Mesodermal cell (in vitro differentiated cells): ENCODE data around the gene SHISA8. TPM values are rescaled to one million over a fixed set of nuclear protein-coding genes. Genes with fewer than 3 reads are reported as not detected.
"Not testable (repeated sequence)": the region's sequence is repeated elsewhere in the genome, so short reads cannot be mapped to it uniquely, and the experiment has no call there.

Source experiments
- H3K27ac ChIP-seq: 2 replicates; pipeline ENCODE4 v1.7.0; 2013; ENCODE audit warnings: mild to moderate bottlenecking, low read depth, low read length, moderate library complexity; ENCODE audit not compliant: severe bottlenecking
- H3K36me3 ChIP-seq: 2 replicates; pipeline ENCODE4 v1.7.1; 2013; ENCODE audit warnings: mild to moderate bottlenecking, low read length, moderate library complexity; ENCODE audit not compliant: control insufficient read depth, insufficient read depth
- H3K4me1 ChIP-seq: one replicate; pipeline ENCODE4 v1.7.1; 2013; ENCODE audit warnings: mild to moderate bottlenecking, low read length; ENCODE audit not compliant: insufficient read depth, control insufficient read depth, poor library complexity, severe bottlenecking
- H3K4me3 ChIP-seq: 2 replicates; pipeline ENCODE4 v1.7.0; 2013; ENCODE audit warnings: low read length, control low read depth, mild to moderate bottlenecking; ENCODE audit not compliant: insufficient read depth, poor library complexity, severe bottlenecking; ENCODE audit errors: extremely low read depth
- H3K9me3 ChIP-seq: 2 replicates; pipeline ENCODE4 v1.7.1; 2013; ENCODE audit warnings: mild to moderate bottlenecking, low read length, moderate library complexity; ENCODE audit not compliant: control insufficient read depth
- WGBS, 2 experiments: methylation state at CpG; one replicate each; pipeline ENCODE4 v1.1.5; 2013; ENCODE audit warnings: missing lambda C conversion rate in 2 of 2; ENCODE audit not compliant: insufficient coverage in 2 of 2; 5-methylcytosine and 5-hydroxymethylcytosine counted together
- polyA plus RNA-seq, 2 experiments: library from polyadenylated mRNA; stranded (reverse); fragments of 50-300 nt; gene quantifications; one replicate each; pipeline ENCODE4 v1.2.3, GENCODE V29; 2013

Gene SHISA8
- polyA plus RNA-seq (2013, experiment 1 of 2), result not detected
- not detected for polyA plus RNA-seq (2013, experiment 2 of 2)

DNA sequence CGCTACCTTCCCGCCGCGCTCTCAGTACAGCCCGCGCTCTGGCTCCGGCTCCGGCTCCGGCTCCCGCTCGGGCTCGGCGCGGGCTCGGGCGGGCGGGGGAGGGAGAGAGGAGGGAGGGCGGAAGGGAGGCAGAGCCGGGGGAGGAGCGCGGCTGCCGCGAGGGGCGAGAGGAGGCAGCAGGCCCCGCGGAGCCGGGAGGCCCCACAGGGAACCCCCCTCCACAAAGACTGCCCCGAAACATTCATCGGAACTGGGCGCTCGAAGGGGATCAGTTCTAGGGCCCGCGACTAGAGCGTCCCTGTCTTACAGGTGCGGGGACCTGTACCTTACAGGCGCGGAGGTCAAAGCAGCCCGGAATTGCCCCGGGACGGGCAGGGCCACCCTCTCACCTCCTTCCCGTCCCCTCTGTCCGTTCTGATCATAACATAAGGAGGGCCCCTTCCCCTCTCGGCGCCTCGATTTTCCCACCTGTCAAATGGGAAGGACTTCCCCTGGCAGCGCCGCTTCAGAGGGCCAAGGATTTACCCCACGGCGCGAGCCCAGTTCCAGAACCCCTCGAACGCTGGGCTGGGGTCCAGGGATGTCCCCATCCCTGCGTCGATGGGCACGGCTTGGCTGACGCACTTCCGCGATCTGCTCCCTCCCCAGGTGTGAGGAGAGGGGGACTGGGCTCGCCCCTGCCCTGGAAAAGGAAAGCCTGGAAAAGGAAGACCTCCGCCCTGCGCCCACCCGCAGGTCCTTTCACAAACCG, at the start of gene SHISA8:
TSS of gene SHISA8 (minus strand) at position 40 of the 751 bp plus-strand sequence. CDS start 407 bp downstream, outside the sequence.
- Histone ChIP-seq H3K36me3 (no peaks in the 10 kb centered on the region), H3K27ac (no peak within 1 kb of the TSS), H3K9me3 (no peaks in the 10 kb centered on the region), H3K4me1 (peaks cover 7% of the 10 kb centered on the region), H3K4me3 (peak within 1 kb of the TSS; percentile 29)
- WGBS, 2 experiments, result 8 to 9% methylated on average over 28 to 33 of the region's 63 CpGs

DNA sequence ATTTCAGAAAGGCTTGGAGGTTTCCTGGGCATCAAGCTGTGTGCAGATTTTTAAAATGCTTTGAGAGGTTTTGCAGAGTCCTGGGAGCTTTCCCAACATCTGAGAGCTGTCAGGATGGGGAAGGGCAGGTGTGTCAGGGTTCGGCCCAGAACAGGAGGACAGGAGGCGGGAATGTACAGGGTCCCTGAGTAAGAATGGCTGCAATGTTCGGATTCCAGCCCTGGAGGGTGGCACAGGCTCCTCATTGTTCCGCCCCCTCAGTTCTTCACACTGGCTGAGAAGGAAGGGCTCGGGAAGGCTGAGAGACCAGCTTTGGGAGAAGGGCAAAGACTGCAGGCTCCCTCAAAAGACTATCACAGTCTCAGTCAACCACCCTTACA, 49.2 kb upstream of the SHISA8 start:
- 67 to 79% methylated on average over 4 to 5 of the region's 5 CpGs for WGBS, 2 experiments
- Histone ChIP-seq H3K4me1 (peaks cover 10% of the 10 kb centered on the region), H3K4me3 (no peak overlapping the region), H3K9me3 (peaks cover 4% of the 10 kb centered on the region), H3K27ac (no peak overlapping the region), H3K36me3 (no peaks in the 10 kb centered on the region)

DNA sequence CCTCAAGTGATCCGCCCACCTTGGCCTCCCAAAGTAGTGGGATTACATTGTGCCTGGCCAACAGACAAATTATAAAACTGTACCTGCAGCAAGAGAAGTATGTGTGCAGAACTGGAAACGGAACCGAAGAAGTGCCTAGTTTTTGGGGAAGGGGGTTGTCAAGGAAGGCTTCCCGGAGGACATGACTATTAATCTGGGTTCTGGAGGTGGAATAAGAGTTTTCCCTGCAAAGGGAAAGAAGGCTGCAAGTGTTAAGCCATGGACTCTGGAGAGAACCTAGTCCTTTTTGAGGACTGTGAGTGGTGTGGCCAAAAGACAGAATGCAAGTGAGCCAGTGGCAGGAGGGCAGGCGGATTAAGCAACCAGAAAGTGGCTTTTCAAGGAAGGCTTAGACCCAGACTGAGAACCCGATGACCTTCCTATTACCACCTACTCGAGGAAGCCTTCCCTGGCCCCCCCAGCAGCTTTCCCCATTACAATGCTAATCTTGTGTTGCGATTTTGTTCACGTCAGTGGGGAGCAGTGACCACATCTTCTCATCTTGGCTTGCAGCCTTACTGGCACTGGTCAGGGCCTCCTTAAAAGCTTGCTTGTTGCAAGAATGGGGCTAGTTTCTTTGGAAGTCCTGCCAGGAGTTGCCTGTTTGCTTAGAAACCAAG, 48.7 kb upstream of the SHISA8 start:
- 67 to 76% methylated on average over 8 to 9 of the region's 9 CpGs for WGBS, 2 experiments
- Histone ChIP-seq H3K4me3 (no peak overlapping the region), H3K36me3 (no peaks in the 10 kb centered on the region), H3K9me3 (peaks cover 4% of the 10 kb centered on the region), H3K27ac (no peak overlapping the region), H3K4me1 (peaks cover 5% of the 10 kb centered on the region)

DNA sequence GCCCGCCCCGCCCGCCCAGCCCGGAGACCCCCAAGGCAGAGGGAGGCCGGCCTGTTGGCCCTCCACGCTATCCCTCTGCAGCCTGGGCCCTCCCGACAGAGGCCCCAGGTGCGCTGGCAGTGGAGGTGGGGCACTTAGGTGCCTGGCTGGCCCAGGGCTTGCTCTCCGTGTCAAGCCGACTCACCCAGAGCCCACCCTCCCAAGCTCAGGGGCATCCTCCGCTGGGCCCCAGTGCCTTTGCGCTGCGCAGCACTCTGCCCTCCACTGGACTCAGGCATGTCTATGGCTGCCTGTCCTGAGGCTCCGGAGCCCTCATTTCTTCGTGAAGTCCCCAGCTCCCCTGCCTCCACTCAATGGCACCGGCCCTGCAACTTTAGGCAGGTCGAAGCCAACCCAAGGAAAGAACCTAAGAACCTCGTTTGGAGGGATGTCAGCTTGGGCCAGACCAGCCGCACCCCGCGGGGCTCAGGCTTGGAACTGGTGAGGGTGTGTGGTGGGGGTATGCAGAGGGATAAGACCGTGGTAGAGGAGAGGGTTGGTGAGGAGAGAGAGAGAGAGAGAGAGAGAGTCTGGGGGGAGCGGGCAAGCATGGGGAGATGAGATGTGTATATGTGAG, 43.2 kb upstream of the SHISA8 start:
- WGBS, 2 experiments, result 70 to 85% methylated on average over 12 to 16 of the region's 23 CpGs
- Histone ChIP-seq H3K36me3 (no peaks in the 10 kb centered on the region), H3K27ac (no peak overlapping the region), H3K4me1 (no peaks in the 10 kb centered on the region), H3K9me3 (no peaks in the 10 kb centered on the region), H3K4me3 (no peak overlapping the region)

DNA sequence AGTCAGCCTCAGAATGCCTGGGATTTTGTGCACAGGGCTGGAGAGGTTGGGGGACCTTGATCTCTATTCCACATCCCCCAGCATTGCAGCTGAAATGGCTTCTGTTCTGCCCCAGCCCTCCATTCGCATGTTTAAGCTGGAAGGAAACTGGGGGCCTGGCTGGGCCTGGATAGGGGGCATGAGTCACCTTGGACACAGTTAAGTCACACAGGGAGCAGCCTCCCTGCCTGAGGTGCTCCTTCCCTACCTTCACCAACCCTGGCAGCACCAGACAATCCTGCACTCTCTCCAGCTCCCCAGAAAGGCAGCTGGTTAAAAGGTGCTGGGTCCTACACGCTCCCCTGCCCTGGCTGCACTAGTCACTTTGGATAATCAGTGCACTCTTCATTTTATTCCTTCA, 37.8 kb upstream of the SHISA8 start:
- Histone ChIP-seq H3K27ac (no peak overlapping the region), H3K9me3 (no peaks in the 10 kb centered on the region), H3K4me1 (no peaks in the 10 kb centered on the region), H3K4me3 (no peak overlapping the region), H3K36me3 (no peaks in the 10 kb centered on the region)
- 100% methylated on average over 1 of the region's 2 CpGs; no CpG with 5 or more reads in 1 of the 2 experiments for WGBS, 2 experiments

DNA sequence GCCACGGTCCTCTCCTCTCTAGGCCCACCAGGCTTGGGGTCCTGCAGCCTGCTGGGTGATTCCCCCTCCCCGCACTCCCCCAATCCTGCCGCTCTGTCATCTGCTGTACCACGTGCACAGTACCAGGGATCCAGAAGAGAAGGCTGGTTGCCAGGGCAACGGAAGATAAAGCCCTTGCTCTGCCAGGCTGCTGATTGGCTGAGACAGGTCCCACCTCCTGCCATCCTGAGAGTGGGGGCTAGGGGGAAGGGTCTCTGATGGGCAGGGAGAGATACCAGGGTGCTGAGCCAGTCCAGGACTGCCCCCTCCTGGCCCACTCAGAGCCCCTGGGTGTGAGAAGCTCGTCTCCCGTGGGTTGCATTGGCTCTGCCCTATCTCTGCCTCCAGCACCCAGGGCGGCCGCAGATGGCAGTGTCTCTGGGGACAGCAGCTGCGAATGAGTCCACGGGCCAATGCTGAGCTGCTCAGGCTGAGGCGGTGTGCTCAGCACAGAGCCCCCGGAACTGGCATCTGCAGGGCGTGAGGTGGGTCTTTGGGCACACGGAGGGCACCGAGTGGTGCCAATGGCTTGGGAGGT, 37.1 kb upstream of the SHISA8 start, which contains the start of gene SMIM45:
TSS of gene SMIM45 (plus strand) at position 253 of the 577 bp plus-strand sequence.
- Histone ChIP-seq H3K4me3 (no peak within 1 kb of the TSS), H3K36me3 (no peaks in the 10 kb centered on the region), H3K9me3 (no peaks in the 10 kb centered on the region), H3K27ac (no peak within 1 kb of the TSS), H3K4me1 (no peaks in the 10 kb centered on the region)
- WGBS, 2 experiments, result 64 to 83% methylated on average over 14 of the region's 16 CpGs

DNA sequence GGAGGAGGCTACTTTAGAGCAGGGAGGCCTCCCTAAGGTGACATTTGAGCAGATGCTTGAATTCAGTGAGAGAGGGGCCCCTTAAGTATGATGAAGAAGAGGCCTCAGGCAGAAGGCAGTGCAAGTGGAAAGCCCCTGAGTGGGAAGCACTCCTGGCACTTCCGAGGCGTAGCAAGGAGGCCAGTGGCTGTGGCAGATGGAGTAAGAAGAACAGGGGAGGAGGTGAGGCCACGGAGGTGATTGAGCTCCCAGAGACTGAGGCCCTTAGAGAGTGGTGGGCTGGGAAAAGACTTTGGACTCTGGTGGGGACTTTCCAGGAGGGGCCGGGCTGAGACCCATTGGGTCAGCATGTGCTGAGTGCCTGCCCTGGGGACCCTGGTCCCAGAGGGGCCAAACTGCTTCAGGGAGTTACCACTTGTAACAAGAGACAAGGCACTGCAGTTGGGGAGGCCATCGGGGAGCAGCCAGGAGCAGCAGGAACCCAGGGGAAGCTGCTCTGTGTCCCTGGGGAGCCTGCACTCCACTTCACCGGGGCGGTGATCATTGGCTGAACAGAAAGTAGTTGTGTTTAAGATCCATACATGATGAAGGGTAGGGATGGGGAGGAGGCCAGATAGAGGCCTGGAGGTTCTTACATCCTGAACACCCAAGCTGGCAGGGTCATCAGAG, 34.6 kb upstream of the SHISA8 start:
- Histone ChIP-seq H3K36me3 (peaks cover 8% of the 10 kb centered on the region), H3K4me1 (peaks cover 3% of the 10 kb centered on the region), H3K27ac (no peak overlapping the region), H3K4me3 (no peak overlapping the region), H3K9me3 (no peaks in the 10 kb centered on the region)
- WGBS, 2 experiments, result 94 to 97% methylated on average over 5 to 7 of the region's 7 CpGs

DNA sequence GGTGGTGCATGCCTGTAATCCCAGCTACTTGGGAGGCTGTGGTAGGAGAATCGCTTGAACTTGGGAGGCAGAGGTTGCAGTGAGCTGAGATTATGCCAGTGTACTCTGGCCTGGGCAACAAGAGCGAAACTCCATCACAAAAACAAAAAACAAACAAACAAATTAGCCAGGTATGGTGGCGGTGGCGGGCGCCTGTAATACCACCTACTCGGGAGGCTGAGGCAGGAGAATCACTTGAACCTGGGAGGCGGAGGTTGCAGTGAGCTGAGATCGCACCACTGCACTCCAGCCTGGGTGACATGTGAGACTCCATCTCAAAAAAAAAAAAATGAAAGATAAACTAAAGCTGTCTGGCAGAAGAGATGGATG, 34.0 kb upstream of the SHISA8 start:
- peaks cover 14% of the 10 kb centered on the region for H3K36me3 ChIP-seq
- H3K4me1 ChIP-seq, H3K9me3 ChIP-seq, H3K4me3 ChIP-seq, H3K27ac ChIP-seq: not testable (repeated sequence)
- WGBS, 2 experiments, result 94 to 96% methylated on average over 5 to 6 of the region's 8 CpGs

DNA sequence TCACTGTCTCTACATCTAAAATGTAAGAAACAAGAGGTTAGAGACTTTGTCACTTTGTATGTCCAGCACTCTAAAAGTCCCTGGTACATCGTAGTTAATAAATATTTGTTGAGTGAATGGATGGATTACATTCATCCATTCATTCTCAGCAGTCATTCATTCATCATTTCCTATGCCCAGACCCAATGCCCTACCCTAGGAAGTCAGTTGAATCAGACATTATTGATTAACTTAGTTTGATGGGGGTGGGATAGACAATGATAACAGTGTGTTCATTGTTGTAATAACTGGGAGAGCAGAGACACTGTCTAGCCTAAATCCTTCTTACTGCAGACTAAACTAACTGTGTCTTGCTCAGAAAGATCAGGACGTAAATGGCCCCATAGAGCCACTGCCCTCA, 33.3 kb upstream of the SHISA8 start:
- WGBS, 2 experiments, result 89 to 100% methylated on average over 1 of the region's 2 CpGs
- Histone ChIP-seq H3K4me3 (no peak overlapping the region), H3K9me3 (no peaks in the 10 kb centered on the region), H3K4me1 (peaks cover 3% of the 10 kb centered on the region), H3K36me3 (peaks cover 21% of the 10 kb centered on the region), H3K27ac (no peak overlapping the region)

DNA sequence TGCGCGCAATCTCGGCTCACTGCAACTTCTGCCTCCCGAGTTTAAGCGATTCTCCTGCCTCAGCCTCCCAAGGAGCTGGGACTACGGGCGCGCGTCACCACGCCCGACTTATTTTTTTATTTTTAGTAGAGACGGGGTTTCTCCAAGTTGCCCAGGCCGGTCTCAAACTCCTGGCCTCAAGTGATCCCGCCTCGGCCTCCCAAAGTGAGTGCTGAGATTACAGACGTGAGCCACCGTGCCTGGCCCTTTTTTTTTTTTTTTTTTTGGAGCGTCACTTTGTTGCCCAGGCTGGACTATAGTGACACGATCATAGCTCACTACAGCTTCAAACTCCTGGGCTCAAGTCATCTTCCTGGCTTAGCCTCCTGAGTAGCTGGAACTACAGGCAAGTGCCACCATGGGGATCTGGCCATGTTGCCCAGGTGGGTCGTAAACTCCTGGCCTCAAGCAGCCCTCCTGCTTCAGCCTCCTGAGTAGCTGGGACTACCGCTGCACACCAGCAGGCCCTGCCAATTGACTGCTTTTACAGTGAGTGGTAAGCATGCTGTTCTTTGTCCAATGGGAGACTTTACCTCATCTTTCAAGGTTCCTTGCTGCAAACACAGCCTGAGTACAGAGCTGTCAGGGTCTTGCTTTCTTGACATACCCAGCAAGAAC, 32.7 kb upstream of the SHISA8 start:
- peak overlapping the region; percentile 62 for H3K4me3 ChIP-seq
- H3K36me3 ChIP-seq, result peaks cover 27% of the 10 kb centered on the region
- H3K4me1 ChIP-seq, result peaks cover 3% of the 10 kb centered on the region
- H3K27ac ChIP-seq, result no peak overlapping the region
- H3K9me3 ChIP-seq, result no peaks in the 10 kb centered on the region
- 85 to 89% methylated on average over 19 to 20 of the region's 21 CpGs for WGBS, 2 experiments
